GM18867 (cell line): ENCODE measurements around the gene TRIML1.

Experiments
- ATAC-seq: cut with Tn5 transposase; IDR thresholded peaks from one replicate; pipeline ENCODE4 v1.9.1; 2021; ENCODE audit warnings: mild to moderate bottlenecking, moderate library complexity; ENCODE audit not compliant: unreplicated experiment

The TRIML1 gene

GRCh38 chr4:188139141-188139540, at the start of gene TRIML1:
Gene TRIML1 (plus strand): TSS chr4:188139441. CDS start chr4:188139559, 118 bp downstream.
- no peak for ATAC-seq

- no peak for ATAC-seq
Measured at GRCh38 chr4:188092824-188093223, 46.4 kb upstream of the TRIML1 start.

GRCh38 chr4:188106454-188106853, 32.8 kb upstream of the TRIML1 start:
- ATAC-seq: no peak

GRCh38 chr4:188107931-188108843, 31.1 kb upstream of the TRIML1 start:
- ATAC-seq: no peak

- no peak for ATAC-seq
Measured at GRCh38 chr4:188109157-188109755, 30.0 kb upstream of the TRIML1 start, which contains the start of gene TRIML2. Gene TRIML2 (minus strand): TSS chr4:188109603. CDS start chr4:188105368, 4,235 bp downstream.

- ATAC-seq: no peak
Measured at GRCh38 chr4:188110036-188110435, 29.2 kb upstream of the TRIML1 start.

- no peak for ATAC-seq
Measured at GRCh38 chr4:188110741-188111471, 28.3 kb upstream of the TRIML1 start.

GRCh38 chr4:188111955-188112354, 27.3 kb upstream of the TRIML1 start:
- ATAC-seq: no peak

- ATAC-seq: no peak
Measured at GRCh38 chr4:188113156-188113555, 26.1 kb upstream of the TRIML1 start.

- ATAC-seq: no peak
Measured at GRCh38 chr4:188117631-188118324, 21.5 kb upstream of the TRIML1 start.

GRCh38 chr4:188121530-188121929, 17.7 kb upstream of the TRIML1 start:
- ATAC-seq: no peak

- no peak for ATAC-seq
Measured at GRCh38 chr4:188127214-188127874, 11.9 kb upstream of the TRIML1 start.

- no peak for ATAC-seq
Measured at GRCh38 chr4:188130355-188130754, 8.9 kb upstream of the TRIML1 start.

GRCh38 chr4:188132232-188132631, 7.0 kb upstream of the TRIML1 start:
- no peak for ATAC-seq

- no peak for ATAC-seq
Measured at GRCh38 chr4:188138227-188138626, 1.0 kb upstream of the TRIML1 start.

- no peak for ATAC-seq
Measured at GRCh38 chr4:188139671-188140070, 430 bp downstream of the TRIML1 start.

- no peak for ATAC-seq
Measured at GRCh38 chr4:188143731-188144130, 4.5 kb downstream of the TRIML1 start.

GRCh38 chr4:188145601-188146000, 6.4 kb downstream of the TRIML1 start:
- ATAC-seq: no peak

GRCh38 chr4:188146618-188147017, 7.4 kb downstream of the TRIML1 start:
- ATAC-seq: no peak

- ATAC-seq: no peak
Measured at GRCh38 chr4:188147176-188147575, 7.9 kb downstream of the TRIML1 start.
